ENCODE measurements around the gene TNFRSF1B. TPM values are rescaled to one million over a fixed set of nuclear protein-coding genes. Genes with fewer than 3 reads are reported as not detected.

TNFRSF1B gene
- total and polyA plus RNA-seq, 2 of the 8 experiments (the other 6 are each of a cell fraction or from before 2014, with no cell fraction given), result 1.7 to 2.9 TPM

- TF ChIP-seq TAF7 (optimal IDR thresholded peaks at IDR 0.05; ENCODE audit: borderline replicate concordance, low read depth, low read length) (no peak), POU5F1 (IDR thresholded peaks at IDR 0.05; ENCODE audit: low read depth, low read length) (no peak), YY1 (IDR thresholded peaks at IDR 0.05; ENCODE audit: low read depth, low read length) (no peak), POLR2AphosphoS5 (IDR thresholded peaks at IDR 0.05; ENCODE audit: low read depth, low read length) (no peak), TEAD4 (IDR thresholded peaks at IDR 0.05; ENCODE audit: low read depth, low read length) (no peak), ASH2L (IDR thresholded peaks at IDR 0.05; ENCODE audit: low read length) (no peak)
Measured at GRCh38 chr1:12123172-12123571, 43.6 kb upstream of the TNFRSF1B start (continued).

Data from H1 (cell line).